ENCODE results near the gene SEMA3E. TPM values are rescaled to one million over a fixed set of nuclear protein-coding genes. Genes with fewer than 3 reads are reported as not detected.
"Not testable (repeated sequence)": the region's sequence is repeated elsewhere in the genome, so short reads cannot be mapped to it uniquely, and the experiment has no call there.

Gene SEMA3E
- total and polyA plus RNA-seq, 9 of the 15 experiments (the other 6 are each of a cell fraction or from before 2014, with no cell fraction given) = 0.01 to 1.4 (median 0.14) TPM; not detected in 2

- intact Hi-C loops (cut with micrococcal nuclease); H3K4me2 ChIP-seq (ENCODE audit: insufficient read depth, low read length); CTCF ChIA-PET (ENCODE audit: low intra/inter-chr PET ratio); H3K4me3 ChIP-seq; DNase-seq (ENCODE audit: extremely low read depth in 1 of 4, low spot score in 3 of 4); H3K9ac ChIP-seq (ENCODE audit: insufficient read depth in 1 of 2, low read depth in 2 of 2, low read length in 2 of 2); H2AFZ ChIP-seq (ENCODE audit: low read depth, low read length); H3K36me3 ChIP-seq (ENCODE audit: control insufficient read depth, insufficient read depth, low read length); H3K4me1 ChIP-seq (replicated peaks in 1 of 2; ENCODE audit: control insufficient read depth in 2 of 2, insufficient read depth in 2 of 2, low read length in 2 of 2); POLR2A ChIA-PET; BruUV-seq (replicated peaks); H3K27ac ChIP-seq (ENCODE audit: extremely low read depth, low read depth, low read length); H4K20me1 ChIP-seq (replicated peaks; ENCODE audit: control insufficient read depth, insufficient read depth, low read length); in situ Hi-C loops (cut with MboI); H3K79me2 ChIP-seq (ENCODE audit: control insufficient read depth, insufficient read depth, low read length); H3K27me3 ChIP-seq (ENCODE audit: control insufficient read depth in 2 of 2, insufficient read depth in 2 of 2, low read length in 2 of 2); H3K9me1 ChIP-seq (ENCODE audit: control insufficient read depth, insufficient read depth, low read length); H3K9me3 ChIP-seq (replicated peaks; ENCODE audit: control insufficient read depth, insufficient read depth, low read depth, low read length); ATAC-seq; FAIRE-seq: not testable (repeated sequence)
- 3% methylated on average over 6 of the region's 6 CpGs for WGBS (ENCODE audit: insufficient coverage, low coverage, missing lambda C conversion rate)
These were observed 189.6 kb downstream of the SEMA3E start for GRCh38 chr7:83459101-83459929.

DNA sequence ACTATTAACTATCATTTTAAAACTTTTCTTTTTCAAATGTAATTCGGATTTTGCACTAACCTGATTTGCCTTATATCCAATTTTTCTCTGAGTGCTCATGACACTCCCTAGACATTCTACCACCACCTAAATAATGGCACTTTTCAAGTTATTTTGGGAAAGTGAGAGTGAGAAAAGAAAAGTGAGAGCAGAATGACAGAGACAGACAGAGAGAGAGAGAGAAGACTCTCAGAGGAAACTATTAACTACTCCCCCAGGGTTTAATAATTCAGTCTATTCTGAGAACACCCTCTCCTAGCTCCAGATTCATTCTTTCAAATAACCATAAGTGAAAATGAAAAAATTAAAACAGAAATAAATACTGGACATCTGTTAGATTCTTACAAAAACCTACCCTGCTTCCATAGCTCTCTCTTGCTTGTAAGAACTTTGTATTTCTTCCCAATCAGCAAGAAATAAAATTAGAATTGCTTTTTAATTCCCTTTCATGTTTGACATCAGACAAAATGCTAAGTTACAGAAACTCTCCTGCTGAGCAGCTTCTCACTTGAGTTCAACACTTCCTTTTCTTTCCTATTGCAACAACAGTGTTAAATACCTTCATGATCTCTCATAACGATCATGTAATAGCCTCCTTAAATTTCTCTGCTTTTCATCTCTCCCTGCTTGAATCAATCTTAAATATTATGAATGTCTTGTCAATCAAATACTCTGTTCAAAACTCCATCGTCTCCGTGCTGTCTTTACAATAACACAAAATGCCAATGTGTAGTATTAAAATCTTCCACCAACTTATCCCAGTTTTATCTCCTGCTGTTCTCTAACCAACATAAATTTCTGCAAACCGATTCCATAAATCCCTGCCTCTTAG lies 191.7 kb downstream of the SEMA3E start:
- FAIRE-seq = no peak
- in situ Hi-C loops (cut with MboI) = no loop called here
- TF ChIP-seq ZNF140 (CRISPR knock-in tag; IDR thresholded peaks at IDR 0.05) (no peak), MAFG (tag; conservative IDR thresholded peaks at IDR 0.05) (no peak), GTF2F1 (IDR thresholded peaks at IDR 0.05; ENCODE audit: low read depth, low read length) (no peak), ZNF57 (CRISPR knock-in tag; IDR thresholded peaks at IDR 0.05) (no peak), EGR1 (conservative IDR thresholded peaks at IDR 0.05) (no peak)
- TF ChIP-seq, protein P1, sequence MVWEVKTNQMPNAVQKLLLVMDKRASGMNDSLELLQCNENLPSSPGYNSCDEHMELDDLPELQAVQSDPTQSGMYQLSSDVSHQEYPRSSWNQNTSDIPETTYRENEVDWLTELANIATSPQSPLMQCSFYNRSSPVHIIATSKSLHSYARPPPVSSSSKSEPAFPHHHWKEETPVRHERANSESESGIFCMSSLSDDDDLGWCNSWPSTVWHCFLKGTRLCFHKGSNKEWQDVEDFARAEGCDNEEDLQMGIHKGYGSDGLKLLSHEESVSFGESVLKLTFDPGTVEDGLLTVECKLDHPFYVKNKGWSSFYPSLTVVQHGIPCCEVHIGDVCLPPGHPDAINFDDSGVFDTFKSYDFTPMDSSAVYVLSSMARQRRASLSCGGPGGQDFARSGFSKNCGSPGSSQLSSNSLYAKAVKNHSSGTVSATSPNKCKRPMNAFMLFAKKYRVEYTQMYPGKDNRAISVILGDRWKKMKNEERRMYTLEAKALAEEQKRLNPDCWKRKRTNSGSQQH (CRISPR knock-in tag; IDR thresholded peaks at IDR 0.05) = no peak
- TF ChIP-seq, protein P2, sequence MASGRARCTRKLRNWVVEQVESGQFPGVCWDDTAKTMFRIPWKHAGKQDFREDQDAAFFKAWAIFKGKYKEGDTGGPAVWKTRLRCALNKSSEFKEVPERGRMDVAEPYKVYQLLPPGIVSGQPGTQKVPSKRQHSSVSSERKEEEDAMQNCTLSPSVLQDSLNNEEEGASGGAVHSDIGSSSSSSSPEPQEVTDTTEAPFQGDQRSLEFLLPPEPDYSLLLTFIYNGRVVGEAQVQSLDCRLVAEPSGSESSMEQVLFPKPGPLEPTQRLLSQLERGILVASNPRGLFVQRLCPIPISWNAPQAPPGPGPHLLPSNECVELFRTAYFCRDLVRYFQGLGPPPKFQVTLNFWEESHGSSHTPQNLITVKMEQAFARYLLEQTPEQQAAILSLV (tag; IDR thresholded peaks at IDR 0.05) = no peak
- TF ChIP-seq, protein P3, sequence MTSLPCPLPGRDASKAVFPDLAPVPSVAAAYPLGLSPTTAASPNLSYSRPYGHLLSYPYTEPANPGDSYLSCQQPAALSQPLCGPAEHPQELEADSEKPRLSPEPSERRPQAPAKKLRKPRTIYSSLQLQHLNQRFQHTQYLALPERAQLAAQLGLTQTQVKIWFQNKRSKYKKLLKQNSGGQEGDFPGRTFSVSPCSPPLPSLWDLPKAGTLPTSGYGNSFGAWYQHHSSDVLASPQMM (CRISPR knock-in tag; IDR thresholded peaks at IDR 0.05) = no peak

More for the DNA sequence above, 191.7 kb downstream of the SEMA3E start:
- no peak overlapping the region for H3K4me3 ChIP-seq
- DNase-seq (ENCODE audit: extremely low read depth in 1 of 4, low spot score in 3 of 4) (no peak), ATAC-seq (no peak)
- ChIA-PET CTCF (ENCODE audit: low intra/inter-chr PET ratio) (no interaction called here), POLR2A (no interaction called here)
- intact Hi-C loops (cut with micrococcal nuclease) = no loop called here
- no peaks in the 10 kb centered on the region for H3K9me3 ChIP-seq (replicated peaks; ENCODE audit: control insufficient read depth, insufficient read depth, low read depth, low read length)
- no peak overlapping the region for H3K27ac ChIP-seq (ENCODE audit: extremely low read depth, low read depth, low read length)
- no peaks in the 10 kb centered on the region for H3K27me3 ChIP-seq (ENCODE audit: control insufficient read depth in 2 of 2, insufficient read depth in 2 of 2, low read length in 2 of 2)
- H3K9me1 ChIP-seq (ENCODE audit: control insufficient read depth, insufficient read depth, low read length) = no peaks in the 10 kb centered on the region
- no peaks in the 10 kb centered on the region for H4K20me1 ChIP-seq (replicated peaks; ENCODE audit: control insufficient read depth, insufficient read depth, low read length)
- no peaks in the 10 kb centered on the region for H3K36me3 ChIP-seq (ENCODE audit: control insufficient read depth, insufficient read depth, low read length)
- no peak overlapping the region for H3K9ac ChIP-seq (ENCODE audit: insufficient read depth in 1 of 2, low read depth in 2 of 2, low read length in 2 of 2)
- no peaks in the 10 kb centered on the region for H3K79me2 ChIP-seq (ENCODE audit: control insufficient read depth, insufficient read depth, low read length)
- 0% methylated on average over 5 of the region's 5 CpGs for whole genome bisulfite sequencing (ENCODE audit: insufficient coverage, low coverage, missing lambda C conversion rate)
- H3K4me1 ChIP-seq (replicated peaks in 1 of 2; ENCODE audit: control insufficient read depth in 2 of 2, insufficient read depth in 2 of 2, low read length in 2 of 2) = no peaks in the 10 kb centered on the region
- no peak overlapping the region for H2AFZ ChIP-seq (ENCODE audit: low read depth, low read length)
- no TSS peak for BruUV-seq (replicated peaks)
- no peak overlapping the region for H3K4me2 ChIP-seq (ENCODE audit: insufficient read depth, low read length)
